Adrenal gland (tissue), 5 donors: ENCODE results near the gene PRX.

Source experiments
- POLR2A ChIP-seq, 2 donors: fragments of 450-650 bp; IDR thresholded peaks; one replicate each; pipeline ENCODE4 v1.6.1; 2017; ENCODE audit warnings: antibody characterized with exemption in 2 of 2, mild to moderate bottlenecking in 2 of 2, moderate library complexity in 1 of 2
- TF ChIP-seq, protein P1 (sequence below), 6 experiments: fragments of 450-650 bp in 4 of 6; fragments of 200-600 bp in 2 of 6; sonication (generic) in 1 of 6; IDR thresholded peaks; 1 replicate in 5 of 6; 2 replicates in 1 of 6; pipeline versions ENCODE4 v1.5.1 to v1.8.0; 2016 to 2021; ENCODE audit warnings: antibody characterized with exemption in 6 of 6, mild to moderate bottlenecking in 2 of 6, moderate library complexity in 1 of 6
- donor health status: DM: no; HTN: no; CAD: no.

DNA sequence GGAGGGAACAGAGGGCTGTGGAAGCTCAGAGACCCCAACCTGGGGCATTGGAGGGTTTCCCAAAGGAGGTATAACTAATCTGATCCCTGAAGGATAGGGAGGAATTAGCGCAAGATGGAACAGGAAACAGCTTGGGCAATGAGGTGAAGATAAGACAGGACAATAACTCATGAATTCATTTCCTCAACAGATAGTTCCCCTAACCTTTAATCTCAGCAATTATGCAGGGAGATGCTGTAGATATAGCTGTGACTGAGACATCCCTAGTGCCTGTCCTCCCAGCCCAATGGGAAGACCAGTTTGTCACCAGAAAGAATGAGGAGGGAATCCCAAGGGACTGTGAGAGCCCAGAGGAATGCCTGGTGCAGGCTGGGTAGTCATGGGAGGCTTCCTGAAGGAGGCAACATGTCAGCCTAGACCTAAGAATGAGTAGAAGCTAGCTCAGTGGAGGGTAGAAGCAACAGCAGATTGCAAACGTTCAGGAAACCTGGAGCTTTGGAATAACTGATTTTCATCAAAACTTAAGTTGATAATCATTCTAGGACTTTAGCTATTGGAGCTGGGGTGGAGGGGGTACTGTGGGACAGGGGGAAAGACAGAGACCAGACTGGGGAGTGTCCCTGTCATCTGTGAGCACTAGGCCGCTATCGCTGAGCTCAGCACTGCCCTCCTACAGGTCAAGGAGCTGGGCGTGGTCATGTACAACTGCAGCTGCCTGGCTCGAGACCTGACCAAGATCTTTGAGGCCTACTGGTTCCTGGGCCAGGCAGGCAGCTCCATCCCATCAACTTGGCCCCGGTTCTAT is 42.0 kb downstream of the PRX start:
- TF ChIP-seq, protein P1, sequence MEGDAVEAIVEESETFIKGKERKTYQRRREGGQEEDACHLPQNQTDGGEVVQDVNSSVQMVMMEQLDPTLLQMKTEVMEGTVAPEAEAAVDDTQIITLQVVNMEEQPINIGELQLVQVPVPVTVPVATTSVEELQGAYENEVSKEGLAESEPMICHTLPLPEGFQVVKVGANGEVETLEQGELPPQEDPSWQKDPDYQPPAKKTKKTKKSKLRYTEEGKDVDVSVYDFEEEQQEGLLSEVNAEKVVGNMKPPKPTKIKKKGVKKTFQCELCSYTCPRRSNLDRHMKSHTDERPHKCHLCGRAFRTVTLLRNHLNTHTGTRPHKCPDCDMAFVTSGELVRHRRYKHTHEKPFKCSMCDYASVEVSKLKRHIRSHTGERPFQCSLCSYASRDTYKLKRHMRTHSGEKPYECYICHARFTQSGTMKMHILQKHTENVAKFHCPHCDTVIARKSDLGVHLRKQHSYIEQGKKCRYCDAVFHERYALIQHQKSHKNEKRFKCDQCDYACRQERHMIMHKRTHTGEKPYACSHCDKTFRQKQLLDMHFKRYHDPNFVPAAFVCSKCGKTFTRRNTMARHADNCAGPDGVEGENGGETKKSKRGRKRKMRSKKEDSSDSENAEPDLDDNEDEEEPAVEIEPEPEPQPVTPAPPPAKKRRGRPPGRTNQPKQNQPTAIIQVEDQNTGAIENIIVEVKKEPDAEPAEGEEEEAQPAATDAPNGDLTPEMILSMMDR (IDR thresholded peaks at IDR 0.05) = no peak
- no peak for TF ChIP-seq POLR2A (IDR thresholded peaks at IDR 0.05)
